Loucy (cell line): ENCODE measurements around the gene ZNF423.

Experiments used
- CTCF ChIP-seq: fragments of 200-600 bp; sonication (generic); conservative IDR thresholded peaks from 2 replicates; pipeline ENCODE4 v1.5.1; 2014; ENCODE audit warnings: mild to moderate bottlenecking, antibody characterized with exemption, low read length
- EZH2phosphoT487 ChIP-seq: fragments of 200-600 bp; IDR thresholded peaks from 2 replicates; pipeline ENCODE4 v1.6.1; 2018; ENCODE audit warnings: antibody characterized with exemption, mild to moderate bottlenecking, moderate library complexity, borderline replicate concordance

GRCh38 chr16:49896447-49896964, 40.6 kb upstream of the ZNF423 start:
- TF ChIP-seq CTCF, result no peak
- TF ChIP-seq EZH2phosphoT487, result no peak
